HG03442 (cell line): Measurements from ENCODE around the gene LMF1.

Experiments used
- ATAC-seq: cut with Tn5 transposase; IDR thresholded peaks from one replicate; pipeline ENCODE4 v1.9.1; 2021; ENCODE audit warnings: mild to moderate bottlenecking, moderate library complexity; ENCODE audit not compliant: unreplicated experiment

Gene LMF1

DNA sequence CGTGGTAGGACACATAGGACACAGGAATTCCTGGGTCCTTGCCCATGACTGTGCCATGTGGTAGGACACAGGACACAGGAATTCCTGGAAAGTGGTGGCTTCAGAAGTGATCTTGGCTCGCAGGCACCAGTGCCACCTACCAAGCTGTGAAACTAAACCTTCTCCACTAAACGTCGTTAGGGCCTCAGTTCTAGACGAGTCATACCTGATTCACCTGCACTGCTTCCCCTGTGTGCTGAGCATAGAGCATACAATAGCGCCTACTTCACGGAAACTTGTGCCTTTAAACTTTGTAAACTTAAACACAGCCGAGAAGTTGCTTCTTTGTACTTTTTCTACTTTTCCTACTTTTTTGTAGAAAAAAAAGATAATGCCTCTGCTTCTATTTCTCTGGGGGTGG is 15.6 kb upstream of the LMF1 start:
- no peak for ATAC-seq

- no peak for ATAC-seq
These were observed 15.0 kb upstream of the LMF1 start for GRCh38 chr16:985646-986400.

GRCh38 chr16:984736-985636 is 14.2 kb upstream of the LMF1 start:
- no peak for ATAC-seq

DNA sequence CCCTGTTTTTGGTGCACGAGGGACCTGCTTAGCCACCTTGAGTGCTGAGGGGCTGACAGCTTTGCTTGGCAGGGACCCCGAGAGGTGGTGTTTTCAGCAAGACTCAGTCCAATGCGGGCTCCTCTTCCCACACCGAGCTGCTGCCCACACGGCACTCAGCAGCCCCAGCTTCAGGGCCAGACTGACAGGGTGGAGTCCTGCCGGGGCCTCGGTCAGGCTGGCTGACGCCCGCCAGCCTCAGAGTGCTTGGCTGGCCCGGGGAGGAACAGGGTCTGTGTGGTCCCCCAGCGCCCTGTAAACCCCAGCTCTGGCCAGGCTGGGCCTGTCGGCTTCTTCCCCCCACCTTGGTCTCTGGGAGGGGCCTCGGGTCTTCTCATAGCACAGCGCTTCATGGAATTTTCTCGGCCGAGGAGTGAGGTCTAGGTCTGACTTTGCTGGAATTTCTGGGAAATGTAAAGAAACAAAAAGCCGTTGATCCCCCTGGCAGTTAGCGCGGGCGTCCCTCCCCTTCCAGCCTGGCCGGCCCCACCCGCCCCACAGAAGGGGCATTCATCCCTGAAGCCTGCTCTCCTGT is 13.4 kb upstream of the LMF1 start:
- ATAC-seq: no peak

GRCh38 chr16:983044-984030 is 12.6 kb upstream of the LMF1 start:
- no peak for ATAC-seq

- no peak for ATAC-seq
These were observed 11.6 kb upstream of the LMF1 start for GRCh38 chr16:982145-983043.

DNA sequence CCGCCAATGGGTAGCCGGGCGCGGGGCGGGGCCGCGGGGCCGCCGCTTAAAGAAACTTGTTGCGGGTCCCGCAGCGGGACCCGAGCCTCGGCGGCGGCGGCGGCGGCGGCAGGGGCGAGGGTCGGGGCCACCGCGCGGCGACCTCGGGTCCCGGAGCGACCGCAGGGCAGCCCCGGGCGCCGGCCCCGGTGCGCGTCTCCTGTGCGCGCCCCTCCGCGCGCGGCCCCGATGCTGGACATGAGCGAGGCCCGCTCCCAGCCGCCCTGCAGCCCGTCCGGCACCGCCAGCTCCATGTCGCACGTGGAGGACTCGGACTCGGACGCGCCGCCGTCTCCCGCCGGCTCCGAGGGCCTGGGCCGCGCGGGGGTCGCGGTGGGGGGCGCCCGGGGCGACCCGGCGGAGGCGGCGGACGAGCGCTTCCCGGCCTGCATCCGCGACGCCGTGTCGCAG is 10.9 kb upstream of the LMF1 start, which contains the start of gene SOX8:
SOX8 (plus strand) TSS at position 76 of the 450 bp plus-strand sequence; CDS start at position 229, 153 bp downstream.
- ATAC-seq: no peak

GRCh38 chr16:980595-980854 is 9.7 kb upstream of the LMF1 start:
- ATAC-seq: no peak

DNA sequence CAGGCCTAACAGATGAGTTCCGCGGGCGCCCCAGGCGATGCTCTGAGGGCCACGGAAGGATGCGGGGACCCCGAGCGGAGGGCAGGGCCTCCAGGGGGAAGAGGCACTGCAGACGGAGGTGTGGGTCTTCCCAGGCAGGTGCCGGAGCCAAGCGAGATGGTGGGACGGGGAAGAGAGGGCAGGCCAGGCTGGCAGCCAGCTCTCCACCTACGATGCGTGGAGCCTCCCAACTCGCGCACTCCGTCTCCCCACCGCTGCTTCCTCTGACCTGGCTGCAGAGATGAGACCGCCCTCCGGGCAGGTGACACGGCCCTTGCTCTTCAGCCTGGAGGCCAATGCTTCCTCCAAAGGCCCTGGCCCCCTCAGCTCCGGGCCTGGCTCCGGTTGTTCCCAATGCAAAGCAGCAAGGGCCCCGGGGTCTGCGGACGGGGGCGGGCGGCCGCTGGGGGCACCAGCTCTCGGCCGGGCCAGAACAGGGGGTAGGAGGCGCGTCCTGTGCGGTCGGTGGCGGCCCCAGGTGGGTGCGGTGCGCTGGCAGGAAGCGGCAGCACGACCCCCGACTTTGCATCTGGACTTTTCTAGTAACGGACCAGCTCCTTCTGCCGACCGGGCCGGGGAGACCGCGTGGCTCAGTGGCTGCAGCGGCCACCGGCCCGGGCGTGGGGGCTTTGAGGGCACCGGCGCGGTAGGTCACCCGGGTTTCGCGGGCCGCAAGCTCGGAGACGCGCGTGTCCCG is 9.2 kb upstream of the LMF1 start:
- ATAC-seq: no peak

GRCh38 chr16:979147-979546 is 8.4 kb upstream of the LMF1 start:
- ATAC-seq: no peak

GRCh38 chr16:978403-978802 is 7.6 kb upstream of the LMF1 start:
- ATAC-seq: no peak

GRCh38 chr16:977896-978295 is 7.1 kb upstream of the LMF1 start:
- ATAC-seq: no peak

GRCh38 chr16:977081-977701 is 6.4 kb upstream of the LMF1 start:
- ATAC-seq: no peak

- no peak for ATAC-seq
These were observed 5.7 kb upstream of the LMF1 start for GRCh38 chr16:976389-976931.

GRCh38 chr16:975291-975690 is 4.5 kb upstream of the LMF1 start:
- ATAC-seq: no peak

GRCh38 chr16:974611-975261 is 4.0 kb upstream of the LMF1 start:
- ATAC-seq: no peak

DNA sequence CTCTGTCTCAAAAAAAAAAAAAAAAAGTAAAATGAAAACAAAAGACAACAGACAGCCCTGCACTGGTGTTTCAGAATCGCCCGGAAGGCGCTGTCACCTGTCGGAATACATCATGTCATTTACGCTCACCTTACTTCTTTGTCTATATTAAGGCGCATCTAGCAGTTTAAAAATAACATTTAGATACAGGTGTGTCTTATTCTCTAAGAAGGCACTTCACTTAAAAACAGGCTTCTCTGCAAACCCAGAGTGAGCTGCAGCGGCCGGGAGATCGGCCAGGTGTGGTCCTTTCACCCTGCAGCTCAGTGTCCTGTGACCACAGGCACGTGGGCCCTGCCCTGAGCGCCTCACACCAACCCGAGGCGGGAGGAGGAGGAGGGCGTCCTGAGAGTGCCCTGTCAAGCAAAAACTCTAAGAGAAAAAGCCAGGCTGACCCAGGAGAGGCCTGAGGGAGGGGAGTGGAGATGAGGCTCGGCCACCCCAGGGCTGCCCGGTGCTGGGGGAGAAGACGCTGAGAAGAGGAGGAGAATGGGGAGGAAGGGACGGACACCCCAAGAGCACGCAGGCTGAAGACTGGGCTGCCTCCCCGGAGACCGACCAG is 3.3 kb upstream of the LMF1 start:
- ATAC-seq: no peak
